Stimulated activated CD4-positive, alpha-beta T cell treated with anti-CD3 and anti-CD28 coated beads, Interleukin-1b, Interleukin-23, amount 100 ng/mL, for 1 hour (primary cell): ENCODE results near the gene OPA1.

Source experiments
- DNase-seq, 2 donors: peaks; one replicate each; pipeline ENCODE4 v3.0.0-alpha.2; 2020; ENCODE audit warnings: low read depth in 2 of 2

The OPA1 gene

GRCh38 chr3:193704431-193704830 lies 111.4 kb downstream of the OPA1 start:
- no peak for DNase-seq

GRCh38 chr3:193708270-193708669 lies 115.3 kb downstream of the OPA1 start:
- no peak for DNase-seq

- DNase-seq, result no peak
These were observed 117.5 kb downstream of the OPA1 start for GRCh38 chr3:193710286-193711165.

GRCh38 chr3:193711166-193711485 lies 118.1 kb downstream of the OPA1 start:
- no peak for DNase-seq

- no peak for DNase-seq
These were observed 118.5 kb downstream of the OPA1 start for GRCh38 chr3:193711523-193711963.

- no peak for DNase-seq
These were observed 119.1 kb downstream of the OPA1 start for GRCh38 chr3:193711964-193712598.

GRCh38 chr3:193712938-193713337 lies 119.9 kb downstream of the OPA1 start:
- DNase-seq, result no peak

- DNase-seq, result no peak
These were observed 121.6 kb downstream of the OPA1 start for GRCh38 chr3:193714523-193715137.

- DNase-seq, result no peak
These were observed 123.1 kb downstream of the OPA1 start for GRCh38 chr3:193716150-193716549.

GRCh38 chr3:193719735-193720134 lies 126.7 kb downstream of the OPA1 start:
- DNase-seq, result no peak

- no peak for DNase-seq
These were observed 127.2 kb downstream of the OPA1 start for GRCh38 chr3:193720169-193720568.

GRCh38 chr3:193722566-193722965 lies 129.6 kb downstream of the OPA1 start:
- no peak for DNase-seq

- no peak for DNase-seq
These were observed 134.1 kb downstream of the OPA1 start for GRCh38 chr3:193727089-193727488.

- DNase-seq, result no peak
These were observed 135.6 kb downstream of the OPA1 start for GRCh38 chr3:193728429-193729087.

GRCh38 chr3:193729088-193729465 lies 136.1 kb downstream of the OPA1 start:
- DNase-seq, result no peak

- no peak for DNase-seq
These were observed 136.6 kb downstream of the OPA1 start for GRCh38 chr3:193729601-193730000.

GRCh38 chr3:193730511-193730910 lies 137.5 kb downstream of the OPA1 start:
- DNase-seq, result no peak

GRCh38 chr3:193730976-193731375 lies 138.0 kb downstream of the OPA1 start:
- DNase-seq, result no peak

- DNase-seq, result no peak
These were observed 138.6 kb downstream of the OPA1 start for GRCh38 chr3:193731656-193732055.

- DNase-seq, result no peak
These were observed 139.4 kb downstream of the OPA1 start for GRCh38 chr3:193732391-193732790.

GRCh38 chr3:193732827-193733226 lies 139.8 kb downstream of the OPA1 start:
- no peak for DNase-seq

- no peak for DNase-seq
These were observed 141.8 kb downstream of the OPA1 start for GRCh38 chr3:193734737-193735366.
